Astrocyte of the cerebellum (primary cell): Measurements from ENCODE around the gene DDX20.

Experiments used
- DNase-seq: peaks from one replicate; pipeline ENCODE4 v3.0.0-alpha.2; 2011; ENCODE audit warnings: low read depth
- H3K4me3 ChIP-seq: 2 replicates; pipeline ENCODE4 v1.5.1; 2011; ENCODE audit warnings: mild to moderate bottlenecking, low read depth, low read length, moderate library complexity
- in situ Hi-C: cut with HindIII; loops from 2 replicates; pipeline ENCODE4 v1.10.0; 2017; ENCODE audit warnings: low sequenced_read_pairs
- TF ChIP-seq, protein P1 (sequence below): IDR thresholded peaks from 2 replicates; pipeline ENCODE4 v1.5.1; 2012; ENCODE audit warnings: low read length, low read depth, moderate library complexity, mild to moderate bottlenecking; ENCODE audit errors: missing control alignments

DDX20 gene

DNA sequence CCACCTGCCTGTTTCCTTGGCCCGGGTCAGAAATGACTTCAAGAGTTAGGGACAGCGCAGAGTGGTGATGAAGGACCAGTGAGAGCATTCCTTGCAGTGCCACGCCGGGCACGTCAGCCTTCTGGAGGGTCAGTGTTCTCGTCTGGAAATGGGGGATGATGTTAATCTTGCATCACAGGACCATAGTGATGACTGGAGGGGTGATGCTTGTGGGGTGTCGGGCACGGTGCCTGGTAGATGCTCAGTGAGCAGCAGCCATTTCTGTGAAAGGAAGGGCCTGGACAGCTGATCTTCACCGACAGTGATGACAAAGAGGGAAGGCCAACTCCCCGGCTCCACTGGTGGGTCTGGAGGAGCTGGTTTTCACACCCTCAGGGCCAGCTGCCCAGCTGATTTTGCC, 56.2 kb downstream of the DDX20 start:
- in situ Hi-C loops, result no loop called here
- no peak for DNase-seq
- TF ChIP-seq, protein P1, sequence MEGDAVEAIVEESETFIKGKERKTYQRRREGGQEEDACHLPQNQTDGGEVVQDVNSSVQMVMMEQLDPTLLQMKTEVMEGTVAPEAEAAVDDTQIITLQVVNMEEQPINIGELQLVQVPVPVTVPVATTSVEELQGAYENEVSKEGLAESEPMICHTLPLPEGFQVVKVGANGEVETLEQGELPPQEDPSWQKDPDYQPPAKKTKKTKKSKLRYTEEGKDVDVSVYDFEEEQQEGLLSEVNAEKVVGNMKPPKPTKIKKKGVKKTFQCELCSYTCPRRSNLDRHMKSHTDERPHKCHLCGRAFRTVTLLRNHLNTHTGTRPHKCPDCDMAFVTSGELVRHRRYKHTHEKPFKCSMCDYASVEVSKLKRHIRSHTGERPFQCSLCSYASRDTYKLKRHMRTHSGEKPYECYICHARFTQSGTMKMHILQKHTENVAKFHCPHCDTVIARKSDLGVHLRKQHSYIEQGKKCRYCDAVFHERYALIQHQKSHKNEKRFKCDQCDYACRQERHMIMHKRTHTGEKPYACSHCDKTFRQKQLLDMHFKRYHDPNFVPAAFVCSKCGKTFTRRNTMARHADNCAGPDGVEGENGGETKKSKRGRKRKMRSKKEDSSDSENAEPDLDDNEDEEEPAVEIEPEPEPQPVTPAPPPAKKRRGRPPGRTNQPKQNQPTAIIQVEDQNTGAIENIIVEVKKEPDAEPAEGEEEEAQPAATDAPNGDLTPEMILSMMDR, result no peak
- no peak overlapping the region for H3K4me3 ChIP-seq

DNA sequence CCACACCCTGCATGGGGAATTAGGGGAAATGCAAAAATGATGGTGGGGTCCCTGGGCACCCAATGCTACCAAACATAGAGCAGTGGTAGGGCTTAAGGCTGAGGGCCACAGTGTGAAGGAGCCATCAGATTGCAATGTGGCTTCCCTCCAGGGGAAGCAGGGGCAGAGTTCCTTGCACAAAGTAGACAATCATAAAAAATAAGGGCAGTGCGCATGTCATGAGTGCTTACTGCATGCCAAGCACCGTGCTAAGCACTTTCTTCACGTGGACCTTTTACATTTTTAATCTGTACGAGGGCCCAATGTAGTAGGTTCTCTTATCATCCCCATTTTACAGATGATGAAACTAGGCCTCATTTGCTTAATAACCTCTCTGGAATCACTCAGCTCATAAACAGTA, 56.6 kb downstream of the DDX20 start:
- DNase-seq, result no peak
- in situ Hi-C loops, result no loop called here
- no peak overlapping the region for H3K4me3 ChIP-seq
- TF ChIP-seq, protein P1, result no peak

DNA sequence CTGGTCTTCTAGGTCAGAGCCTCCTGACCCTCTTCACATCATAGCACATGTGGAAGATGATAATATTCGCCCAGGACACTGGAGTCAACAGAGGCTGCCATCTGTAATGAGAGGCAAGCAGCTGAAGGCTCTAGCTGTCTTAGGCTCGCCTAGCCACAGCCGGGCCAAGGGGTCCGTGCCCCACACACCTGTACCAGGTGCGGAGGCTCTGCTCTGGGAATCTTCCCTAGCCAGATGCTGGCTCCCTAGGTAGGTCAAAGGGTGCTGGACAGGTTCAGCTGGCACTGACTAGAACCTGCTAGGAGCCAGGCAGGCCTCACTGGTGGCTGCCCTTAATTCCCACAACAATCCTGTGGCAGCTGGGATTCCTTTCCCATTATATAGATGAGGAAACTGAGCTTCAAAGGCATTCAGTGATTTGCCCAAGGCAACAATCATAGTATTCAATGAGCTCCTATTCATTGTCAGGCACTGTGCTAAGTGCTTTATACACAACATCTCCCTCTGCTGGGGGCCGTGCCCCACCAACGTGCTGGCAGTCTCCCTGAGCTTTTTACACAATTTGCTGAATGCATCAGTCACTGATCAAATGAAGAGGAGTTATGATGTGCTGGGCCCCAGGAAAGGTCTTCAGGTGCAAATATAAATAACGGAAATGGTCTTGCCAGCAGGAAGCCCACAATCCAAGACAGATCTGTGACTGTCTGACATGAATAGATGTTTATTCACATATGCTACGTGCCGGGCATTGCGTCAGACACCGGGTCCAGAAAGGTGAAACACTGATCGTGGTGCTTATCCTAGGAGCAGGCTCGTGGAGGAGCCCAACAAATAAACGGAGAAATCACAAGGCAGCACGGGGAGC, 58.0 kb downstream of the DDX20 start:
- DNase-seq, result no peak
- H3K4me3 ChIP-seq, result no peak overlapping the region
- in situ Hi-C loops, result no loop called here
- TF ChIP-seq, protein P1, result no peak

DNA sequence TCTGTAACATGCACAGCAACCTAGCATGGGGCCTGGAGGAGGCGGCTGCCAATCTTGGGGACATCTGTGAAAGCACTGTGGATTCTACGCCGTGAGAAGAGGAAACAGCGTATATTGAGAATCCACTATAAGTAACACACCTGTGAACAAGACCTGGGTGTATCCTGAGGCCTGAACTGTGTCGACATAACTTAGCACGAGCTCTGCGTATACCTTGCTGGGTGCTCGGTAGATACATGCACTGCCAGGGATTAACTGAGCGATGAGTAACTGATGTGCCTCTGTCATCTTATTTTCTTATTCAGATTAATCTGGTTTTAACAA, 58.6 kb downstream of the DDX20 start:
- TF ChIP-seq, protein P1, result no peak
- in situ Hi-C loops, result no loop called here
- no peak overlapping the region for H3K4me3 ChIP-seq
- no peak for DNase-seq

DNA sequence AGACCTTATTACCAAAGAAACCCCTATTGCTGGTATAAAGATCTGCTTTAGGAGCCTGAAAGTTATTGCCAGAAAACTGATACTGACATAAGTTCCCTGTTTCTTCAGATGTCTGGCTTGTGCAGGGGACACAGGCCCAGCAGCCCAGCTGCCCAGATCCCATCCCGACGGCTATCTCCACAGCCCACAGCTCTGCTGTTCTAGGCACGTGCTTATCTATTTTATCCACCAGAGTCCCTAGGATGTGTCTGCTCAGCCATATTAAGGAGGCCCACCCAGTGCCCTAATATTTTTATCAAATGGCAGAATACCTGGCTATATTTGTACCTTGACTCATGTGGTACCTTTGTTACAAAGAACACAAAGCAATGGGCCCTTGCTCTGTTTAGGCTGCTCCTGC, 58.9 kb downstream of the DDX20 start:
- no peak for DNase-seq
- in situ Hi-C loops, result no loop called here
- TF ChIP-seq, protein P1, result no peak
- no peak overlapping the region for H3K4me3 ChIP-seq
